Activated T-cell treated with anti-CD3 and anti-CD28 coated beads, Interleukin-2, amount 50 U/mL, for 24 hours (primary cell): ENCODE results near the gene ODAD4.

Source experiments
- DNase-seq: peaks from one replicate; pipeline ENCODE4 v3.0.0-alpha.2; 2020
- H3K27ac Mint-ChIP-seq: 2 replicates; pipeline ENCODE4 v1.8.0; 2020; ENCODE audit warnings: mild to moderate bottlenecking, mixed read lengths
- H3K27me3 Mint-ChIP-seq: 2 replicates; pipeline ENCODE4 v1.8.0; 2020; ENCODE audit warnings: mixed read lengths
- H3K36me3 Mint-ChIP-seq: 2 replicates; pipeline ENCODE4 v1.8.0; 2020; ENCODE audit warnings: low read depth, mixed read lengths
- H3K4me1 Mint-ChIP-seq: 2 replicates; pipeline ENCODE4 v1.8.0; 2020; ENCODE audit warnings: low read depth, mixed read lengths
- H3K4me3 Mint-ChIP-seq: 2 replicates; pipeline ENCODE4 v1.8.0; 2020; ENCODE audit warnings: mild to moderate bottlenecking, moderate library complexity, mixed read lengths
- H3K9me3 Mint-ChIP-seq: 2 replicates; pipeline ENCODE4 v1.8.0; 2020; ENCODE audit warnings: mixed read lengths

ODAD4 gene

GRCh38 chr17:41942626-41943373, 12.4 kb downstream of the ODAD4 start:
- Mint-ChIP-seq H3K9me3 (no peaks in the 10 kb centered on the region), H3K4me1 (no peaks in the 10 kb centered on the region), H3K4me3 (no peak overlapping the region), H3K27me3 (no peaks in the 10 kb centered on the region), H3K27ac (no peak overlapping the region), H3K36me3 (no peaks in the 10 kb centered on the region)
- no peak for DNase-seq

- no peaks in the 10 kb centered on the region for H3K9me3 Mint-ChIP-seq
- DNase-seq = no peak
- no peaks in the 10 kb centered on the region for H3K27me3 Mint-ChIP-seq
- no peak overlapping the region for H3K4me3 Mint-ChIP-seq
- H3K27ac Mint-ChIP-seq = no peak overlapping the region
- H3K36me3 Mint-ChIP-seq = no peaks in the 10 kb centered on the region
- H3K4me1 Mint-ChIP-seq = no peaks in the 10 kb centered on the region
Measured at GRCh38 chr17:41943492-41943891, 13.1 kb downstream of the ODAD4 start.

GRCh38 chr17:41944943-41945342, 14.5 kb downstream of the ODAD4 start:
- Mint-ChIP-seq H3K4me1 (no peaks in the 10 kb centered on the region), H3K27me3 (no peaks in the 10 kb centered on the region), H3K36me3 (no peaks in the 10 kb centered on the region), H3K27ac (no peak overlapping the region), H3K4me3 (no peak overlapping the region), H3K9me3 (no peaks in the 10 kb centered on the region)
- no peak for DNase-seq

GRCh38 chr17:41948762-41949460, 18.5 kb downstream of the ODAD4 start:
- Mint-ChIP-seq H3K4me3 (no peak overlapping the region), H3K27ac (no peak overlapping the region), H3K4me1 (no peaks in the 10 kb centered on the region), H3K36me3 (no peaks in the 10 kb centered on the region), H3K9me3 (no peaks in the 10 kb centered on the region), H3K27me3 (no peaks in the 10 kb centered on the region)
- no peak for DNase-seq

GRCh38 chr17:41956522-41956921, 26.1 kb downstream of the ODAD4 start:
- Mint-ChIP-seq H3K9me3 (no peaks in the 10 kb centered on the region), H3K4me1 (no peaks in the 10 kb centered on the region), H3K27me3 (no peaks in the 10 kb centered on the region), H3K36me3 (no peaks in the 10 kb centered on the region), H3K27ac (no peak overlapping the region), H3K4me3 (no peak overlapping the region)
- no peak for DNase-seq

- no peaks in the 10 kb centered on the region for H3K9me3 Mint-ChIP-seq
- DNase-seq = no peak
- H3K4me3 Mint-ChIP-seq = no peak overlapping the region
- H3K27me3 Mint-ChIP-seq = no peaks in the 10 kb centered on the region
- no peaks in the 10 kb centered on the region for H3K36me3 Mint-ChIP-seq
- no peaks in the 10 kb centered on the region for H3K4me1 Mint-ChIP-seq
- H3K27ac Mint-ChIP-seq = no peak overlapping the region
Measured at GRCh38 chr17:41957031-41957868, 26.8 kb downstream of the ODAD4 start.

- Mint-ChIP-seq H3K27me3 (no peaks in the 10 kb centered on the region), H3K4me3 (no peak overlapping the region), H3K36me3 (no peaks in the 10 kb centered on the region), H3K4me1 (peaks cover 2% of the 10 kb centered on the region), H3K27ac (no peak overlapping the region), H3K9me3 (no peaks in the 10 kb centered on the region)
- DNase-seq = no peak
Measured at GRCh38 chr17:41957869-41958439, 27.5 kb downstream of the ODAD4 start.

GRCh38 chr17:41959030-41959335, 28.6 kb downstream of the ODAD4 start:
- Mint-ChIP-seq H3K9me3 (no peaks in the 10 kb centered on the region), H3K4me3 (no peak overlapping the region), H3K27me3 (no peaks in the 10 kb centered on the region), H3K4me1 (peaks cover 3% of the 10 kb centered on the region), H3K36me3 (no peaks in the 10 kb centered on the region), H3K27ac (no peak overlapping the region)
- no peak for DNase-seq

GRCh38 chr17:41959336-41960095, 29.1 kb downstream of the ODAD4 start:
- Mint-ChIP-seq H3K27me3 (no peaks in the 10 kb centered on the region), H3K27ac (no peak overlapping the region), H3K4me1 (peaks cover 3% of the 10 kb centered on the region), H3K9me3 (no peaks in the 10 kb centered on the region), H3K4me3 (no peak overlapping the region), H3K36me3 (no peaks in the 10 kb centered on the region)
- no peak for DNase-seq

GRCh38 chr17:41962111-41962510, 31.7 kb downstream of the ODAD4 start:
- no peaks in the 10 kb centered on the region for H3K9me3 Mint-ChIP-seq
- no peaks in the 10 kb centered on the region for H3K27me3 Mint-ChIP-seq
- peaks cover 16% of the 10 kb centered on the region for H3K4me1 Mint-ChIP-seq
- no peak overlapping the region for H3K4me3 Mint-ChIP-seq
- H3K36me3 Mint-ChIP-seq = no peaks in the 10 kb centered on the region
- peak overlapping the region; percentile 37 for H3K27ac Mint-ChIP-seq
- no peak for DNase-seq

GRCh38 chr17:41962768-41963434, 32.5 kb downstream of the ODAD4 start:
- H3K9me3 Mint-ChIP-seq = no peaks in the 10 kb centered on the region
- H3K27ac Mint-ChIP-seq = no peak overlapping the region
- peak; percentile 78 for DNase-seq
- H3K4me3 Mint-ChIP-seq = no peak overlapping the region
- peaks cover 7% of the 10 kb centered on the region for H3K36me3 Mint-ChIP-seq
- no peaks in the 10 kb centered on the region for H3K27me3 Mint-ChIP-seq
- H3K4me1 Mint-ChIP-seq = peaks cover 24% of the 10 kb centered on the region

- H3K27ac Mint-ChIP-seq = peak overlapping the region; percentile 88
- peak overlapping the region; percentile 84 for H3K4me3 Mint-ChIP-seq
- peaks cover 36% of the 10 kb centered on the region for H3K36me3 Mint-ChIP-seq
- H3K9me3 Mint-ChIP-seq = no peaks in the 10 kb centered on the region
- DNase-seq = peak; percentile 76
- peaks cover 44% of the 10 kb centered on the region for H3K4me1 Mint-ChIP-seq
- no peaks in the 10 kb centered on the region for H3K27me3 Mint-ChIP-seq
Measured at GRCh38 chr17:41965694-41966462, 35.5 kb downstream of the ODAD4 start.

GRCh38 chr17:41966463-41967140, 36.2 kb downstream of the ODAD4 start, which contains the start of gene CNP:
TSS of gene CNP (plus strand) at chr17:41966795. CDS start at chr17:41966885, 90 bp downstream.
- peaks cover 49% of the 10 kb centered on the region for H3K4me1 Mint-ChIP-seq
- no peaks in the 10 kb centered on the region for H3K9me3 Mint-ChIP-seq
- peak; percentile 94 for DNase-seq
- peak within 1 kb of the TSS; percentile 90 for H3K27ac Mint-ChIP-seq
- H3K36me3 Mint-ChIP-seq = peaks cover 44% of the 10 kb centered on the region
- H3K4me3 Mint-ChIP-seq = peak within 1 kb of the TSS; percentile 84
- H3K27me3 Mint-ChIP-seq = no peaks in the 10 kb centered on the region
